Measurements from ENCODE around the gene LTBR.

The LTBR gene

DNA sequence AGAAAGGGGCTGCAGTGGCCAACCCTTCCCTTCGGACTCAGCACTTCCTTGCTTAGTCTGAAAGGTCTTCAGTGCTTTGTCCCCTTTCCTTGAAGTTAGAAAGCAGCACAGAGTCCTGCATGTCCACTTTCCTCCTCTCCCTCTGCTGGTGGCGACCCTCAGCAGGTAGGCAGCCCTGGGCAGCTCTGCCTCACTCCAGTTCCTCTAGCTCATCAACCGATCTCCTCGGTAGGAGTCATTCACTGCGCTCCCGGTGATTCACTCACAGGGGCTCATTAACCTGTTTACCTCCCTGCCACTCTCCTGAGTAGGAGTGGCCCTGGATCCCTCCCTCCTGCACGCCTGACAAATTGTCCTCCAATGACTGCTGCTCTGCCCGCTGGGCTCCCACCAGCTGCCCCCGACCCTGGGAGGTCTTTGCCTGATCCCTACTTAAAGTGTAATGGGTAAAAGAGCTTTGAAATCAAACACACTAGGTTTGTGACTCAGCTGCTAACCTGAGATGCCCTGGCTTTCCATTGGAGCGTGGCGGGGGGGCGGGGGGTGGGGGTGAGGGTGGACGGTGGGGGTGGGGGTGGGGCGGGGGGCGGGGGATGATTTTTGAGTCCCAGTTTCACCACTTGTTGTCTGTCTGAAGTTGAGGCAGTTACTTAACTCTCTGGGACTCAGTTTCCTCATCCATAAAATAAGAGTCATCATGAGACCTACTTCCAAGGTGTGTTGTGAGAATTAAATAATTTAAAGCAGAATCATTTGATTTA, 12.8 kb upstream of the LTBR start:
- H3K27ac Mint-ChIP-seq: no peak overlapping the region
- H3K27me3 Mint-ChIP-seq: no peaks in the 10 kb centered on the region
- H3K4me1 Mint-ChIP-seq (ENCODE audit: low read depth): peaks cover 39% of the 10 kb centered on the region
- H3K4me3 Mint-ChIP-seq: no peak overlapping the region
- H3K9me3 Mint-ChIP-seq (ENCODE audit: low read depth): no peaks in the 10 kb centered on the region
- no peaks in the 10 kb centered on the region for H3K36me3 Mint-ChIP-seq

- H3K4me3 Mint-ChIP-seq: no peak overlapping the region
- H3K27me3 Mint-ChIP-seq: no peaks in the 10 kb centered on the region
- no peaks in the 10 kb centered on the region for H3K9me3 Mint-ChIP-seq (ENCODE audit: low read depth)
- H3K36me3 Mint-ChIP-seq: no peaks in the 10 kb centered on the region
- peaks cover 46% of the 10 kb centered on the region for H3K4me1 Mint-ChIP-seq (ENCODE audit: low read depth)
- H3K27ac Mint-ChIP-seq: peak overlapping the region; percentile 84
Measured at GRCh38 chr12:6372403-6373003, 11.5 kb upstream of the LTBR start.

DNA sequence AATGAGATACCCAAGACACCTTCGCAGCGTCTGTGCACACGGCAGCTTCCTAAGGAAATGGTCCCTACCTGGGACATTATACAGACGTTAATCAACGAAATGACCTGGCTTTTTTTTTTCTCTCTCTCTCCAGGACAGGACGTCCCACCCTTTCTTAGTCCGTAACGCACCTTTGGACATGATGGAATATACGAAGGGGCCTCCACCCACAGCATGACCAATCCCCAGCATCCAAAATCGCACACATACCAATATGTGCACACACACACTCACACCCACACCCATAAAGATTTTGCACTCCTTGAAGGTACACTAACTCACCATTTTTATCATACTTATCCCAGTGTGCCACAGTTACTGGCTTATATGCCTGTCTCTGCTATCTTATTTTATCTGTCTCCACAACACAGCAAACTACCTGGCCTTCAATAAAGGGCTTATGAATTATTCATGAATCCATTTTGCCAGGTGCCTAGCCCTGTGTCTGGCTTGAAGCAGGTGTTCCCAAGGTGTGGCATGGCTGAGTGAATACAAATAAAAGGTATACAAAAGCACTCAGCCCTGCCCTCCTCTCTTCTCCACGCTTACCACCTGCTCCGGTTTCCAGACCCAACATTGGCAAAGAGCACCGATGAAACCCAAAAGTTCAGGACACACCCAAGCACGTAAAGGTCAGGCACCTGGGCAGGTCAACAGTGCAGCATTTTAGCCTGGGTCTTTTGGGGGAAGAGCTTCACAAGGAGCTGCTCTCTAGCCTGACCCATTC, 10.8 kb upstream of the LTBR start:
- peak overlapping the region; percentile 84 for H3K27ac Mint-ChIP-seq
- no peaks in the 10 kb centered on the region for H3K27me3 Mint-ChIP-seq
- H3K4me3 Mint-ChIP-seq: no peak overlapping the region
- peaks cover 45% of the 10 kb centered on the region for H3K4me1 Mint-ChIP-seq (ENCODE audit: low read depth)
- H3K36me3 Mint-ChIP-seq: no peaks in the 10 kb centered on the region
- no peaks in the 10 kb centered on the region for H3K9me3 Mint-ChIP-seq (ENCODE audit: low read depth)

- no peaks in the 10 kb centered on the region for H3K9me3 Mint-ChIP-seq (ENCODE audit: low read depth)
- H3K27ac Mint-ChIP-seq: no peak overlapping the region
- peaks cover 39% of the 10 kb centered on the region for H3K4me1 Mint-ChIP-seq (ENCODE audit: low read depth)
- no peaks in the 10 kb centered on the region for H3K27me3 Mint-ChIP-seq
- H3K36me3 Mint-ChIP-seq: no peaks in the 10 kb centered on the region
- H3K4me3 Mint-ChIP-seq: no peak overlapping the region
Measured at GRCh38 chr12:6374028-6374785, 9.8 kb upstream of the LTBR start.

GRCh38 chr12:6374786-6375160, 9.2 kb upstream of the LTBR start:
- Mint-ChIP-seq H3K27ac (no peak overlapping the region), H3K4me3 (no peak overlapping the region), H3K36me3 (no peaks in the 10 kb centered on the region), H3K9me3 (ENCODE audit: low read depth) (no peaks in the 10 kb centered on the region), H3K27me3 (no peaks in the 10 kb centered on the region), H3K4me1 (ENCODE audit: low read depth) (peaks cover 39% of the 10 kb centered on the region)

GRCh38 chr12:6375269-6376078, 8.5 kb upstream of the LTBR start, which contains the start of gene SCNN1A:
SCNN1A (minus strand) TSS chr12:6375563; CDS start chr12:6374783, 780 bp downstream.
- no peaks in the 10 kb centered on the region for H3K36me3 Mint-ChIP-seq
- peak within 1 kb of the TSS; percentile 34 for H3K27ac Mint-ChIP-seq
- no peaks in the 10 kb centered on the region for H3K27me3 Mint-ChIP-seq
- peak within 1 kb of the TSS; percentile 75 for H3K4me3 Mint-ChIP-seq
- H3K9me3 Mint-ChIP-seq (ENCODE audit: low read depth): no peaks in the 10 kb centered on the region
- peaks cover 39% of the 10 kb centered on the region for H3K4me1 Mint-ChIP-seq (ENCODE audit: low read depth)

DNA sequence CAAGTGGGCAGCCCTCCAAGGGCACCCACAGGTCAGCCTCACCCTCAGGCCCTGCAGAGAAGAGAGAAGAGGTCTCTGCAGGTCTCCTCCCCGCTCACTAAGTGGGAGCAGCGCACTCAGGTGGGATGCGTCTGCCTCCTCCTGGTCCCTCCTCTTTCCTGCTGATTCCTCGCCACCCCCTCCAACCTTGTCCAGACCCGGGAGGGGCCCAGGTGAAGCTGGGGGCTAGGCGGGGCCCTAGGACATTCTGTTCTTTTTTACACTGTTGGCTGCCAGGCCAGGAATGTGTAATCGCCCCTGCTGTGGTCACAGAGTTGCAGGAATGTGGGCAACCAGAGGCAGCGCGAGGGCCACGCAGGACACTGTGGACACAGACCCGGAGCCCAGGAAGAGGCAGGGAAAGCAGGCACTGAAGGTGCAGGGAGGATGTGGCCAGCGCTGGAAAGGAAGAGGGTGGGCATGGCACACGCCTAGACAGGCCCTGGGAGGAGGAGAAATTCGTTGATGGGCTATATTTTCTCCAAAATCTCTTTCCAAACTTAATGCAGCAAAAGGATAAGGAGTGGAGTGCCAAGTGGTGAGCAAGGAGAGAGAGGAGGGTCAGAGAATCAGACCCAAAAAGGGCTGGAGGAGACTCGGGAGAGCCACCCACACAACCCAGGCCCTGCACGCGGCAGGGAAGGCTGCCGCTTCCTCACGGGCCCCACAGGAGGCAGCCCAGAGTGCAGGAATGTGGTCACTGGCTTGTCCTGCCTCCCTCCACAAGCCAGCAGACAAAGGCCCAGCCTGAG, 7.7 kb upstream of the LTBR start:
- Mint-ChIP-seq H3K36me3 (no peaks in the 10 kb centered on the region), H3K27ac (peak overlapping the region; percentile 61), H3K27me3 (no peaks in the 10 kb centered on the region), H3K4me1 (ENCODE audit: low read depth) (peaks cover 39% of the 10 kb centered on the region), H3K4me3 (peak overlapping the region; percentile 75), H3K9me3 (ENCODE audit: low read depth) (no peaks in the 10 kb centered on the region)

DNA sequence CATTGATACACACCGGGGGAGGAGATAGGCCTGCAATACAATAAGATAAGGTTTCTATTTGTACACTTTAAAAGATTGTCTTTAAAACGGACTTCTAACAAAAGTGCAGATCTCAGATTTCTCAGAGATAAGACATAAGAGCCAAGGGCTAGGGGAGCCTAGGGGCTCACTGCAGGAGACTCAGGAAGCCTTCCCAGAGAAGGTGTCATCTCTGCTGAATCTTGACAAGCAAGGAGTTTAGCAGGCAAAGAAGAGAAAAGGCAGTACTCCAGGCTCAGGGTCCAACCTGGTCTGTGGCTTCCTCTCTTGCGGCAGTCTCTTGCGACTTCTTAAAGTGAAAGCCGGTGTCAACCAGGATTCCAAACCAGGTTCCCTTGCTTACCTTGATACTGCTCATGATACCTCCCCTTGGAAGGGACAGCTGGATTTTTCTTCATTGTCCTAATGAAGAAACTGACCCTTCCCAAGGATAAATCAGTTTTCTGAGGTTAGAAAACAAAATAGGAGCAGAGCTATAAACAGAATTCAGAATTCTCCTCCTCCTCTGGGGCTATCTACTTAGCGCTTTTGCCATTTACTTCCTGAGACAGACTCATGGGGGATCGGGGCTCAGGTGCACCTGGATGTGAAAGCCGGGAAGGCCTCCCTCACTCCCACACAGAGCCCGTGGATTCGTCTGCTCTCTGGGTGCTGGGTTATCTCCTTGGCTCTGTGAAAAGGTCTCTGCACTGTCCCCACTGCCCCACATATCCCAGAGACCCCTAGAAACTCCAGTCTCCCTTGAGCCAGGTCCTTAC, 6.9 kb upstream of the LTBR start:
- peak overlapping the region; percentile 61 for H3K27ac Mint-ChIP-seq
- no peaks in the 10 kb centered on the region for H3K9me3 Mint-ChIP-seq (ENCODE audit: low read depth)
- H3K4me1 Mint-ChIP-seq (ENCODE audit: low read depth): peaks cover 41% of the 10 kb centered on the region
- H3K27me3 Mint-ChIP-seq: no peaks in the 10 kb centered on the region
- H3K4me3 Mint-ChIP-seq: peak overlapping the region; percentile 75
- H3K36me3 Mint-ChIP-seq: no peaks in the 10 kb centered on the region

- Mint-ChIP-seq H3K4me3 (peak overlapping the region; percentile 75), H3K27ac (no peak overlapping the region), H3K9me3 (ENCODE audit: low read depth) (no peaks in the 10 kb centered on the region), H3K36me3 (no peaks in the 10 kb centered on the region), H3K27me3 (no peaks in the 10 kb centered on the region), H3K4me1 (ENCODE audit: low read depth) (peaks cover 37% of the 10 kb centered on the region)
Measured at GRCh38 chr12:6377667-6377994, 6.3 kb upstream of the LTBR start.

GRCh38 chr12:6378709-6379472, 5.1 kb upstream of the LTBR start:
- Mint-ChIP-seq H3K4me3 (no peak overlapping the region), H3K9me3 (ENCODE audit: low read depth) (no peaks in the 10 kb centered on the region), H3K27ac (no peak overlapping the region), H3K27me3 (peaks cover 3% of the 10 kb centered on the region), H3K4me1 (ENCODE audit: low read depth) (peaks cover 29% of the 10 kb centered on the region), H3K36me3 (no peaks in the 10 kb centered on the region)

GRCh38 chr12:6380141-6381121, 3.5 kb upstream of the LTBR start:
- Mint-ChIP-seq H3K4me1 (ENCODE audit: low read depth) (peaks cover 32% of the 10 kb centered on the region), H3K36me3 (no peaks in the 10 kb centered on the region), H3K9me3 (ENCODE audit: low read depth) (no peaks in the 10 kb centered on the region), H3K27me3 (peaks cover 3% of the 10 kb centered on the region), H3K4me3 (no peak overlapping the region), H3K27ac (no peak overlapping the region)

GRCh38 chr12:6382371-6382770, 1.6 kb upstream of the LTBR start:
- Mint-ChIP-seq H3K4me1 (ENCODE audit: low read depth) (peaks cover 13% of the 10 kb centered on the region), H3K36me3 (no peaks in the 10 kb centered on the region), H3K4me3 (no peak overlapping the region), H3K27ac (no peak overlapping the region), H3K9me3 (ENCODE audit: low read depth) (no peaks in the 10 kb centered on the region), H3K27me3 (peaks cover 3% of the 10 kb centered on the region)
